HG02840 (cell line): ENCODE data around the gene AP1B1.

ENCODE experiments used
- ATAC-seq: cut with Tn5 transposase; IDR thresholded peaks from one replicate; pipeline ENCODE4 v1.9.1; 2021; ENCODE audit warnings: mild to moderate bottlenecking, moderate library complexity, moderate number of reproducible peaks; ENCODE audit not compliant: unreplicated experiment, low FRiP score

Gene AP1B1

DNA sequence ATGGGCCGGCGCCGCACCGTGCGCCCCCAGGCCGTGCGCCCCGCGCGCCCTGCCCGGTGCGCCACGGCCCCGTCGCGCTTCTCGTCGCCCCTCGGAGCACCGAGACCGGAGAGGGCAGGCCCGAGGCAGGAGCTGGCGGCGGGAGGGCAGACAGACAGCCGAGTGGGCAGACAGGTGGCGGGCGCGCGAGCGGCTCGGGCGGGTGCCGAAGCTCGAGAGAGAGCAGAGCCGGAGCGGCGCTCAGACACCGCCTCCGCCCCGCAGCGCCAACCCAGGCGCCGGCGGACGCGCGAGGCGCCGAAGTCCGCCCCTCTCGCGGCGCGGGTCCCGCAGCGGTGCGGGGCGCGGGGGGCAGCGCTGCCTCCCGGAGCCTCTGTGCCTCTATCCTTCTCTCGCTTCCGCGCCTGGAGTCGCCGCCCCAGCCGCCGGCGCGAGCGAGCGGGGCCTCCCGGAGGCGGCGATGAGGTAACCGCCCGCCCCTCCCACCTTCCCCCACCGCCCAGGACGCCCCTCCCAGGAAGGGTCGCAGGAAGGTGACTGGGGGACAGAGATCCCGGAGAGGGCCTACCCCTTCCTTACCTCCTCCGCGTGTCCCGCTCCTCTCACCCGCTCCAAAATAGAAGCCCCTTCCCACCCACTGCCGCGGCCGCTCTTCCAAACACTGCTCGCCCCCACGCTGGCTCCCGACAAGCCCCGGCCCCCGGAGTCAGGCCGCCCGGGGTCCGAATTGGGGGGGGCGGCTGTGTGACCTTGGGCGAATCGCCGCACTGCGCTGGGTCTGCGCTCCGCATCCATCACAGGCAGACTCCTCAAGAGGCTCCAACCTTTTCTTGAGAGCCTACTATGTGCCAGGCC lies 72.9 kb downstream of the AP1B1 start, which contains the start of gene RASL10A:
RASL10A (minus strand) TSS at position 412 of the 855 bp plus-strand sequence. CDS start 451 bp downstream, outside the sequence.
- ATAC-seq = no peak

DNA sequence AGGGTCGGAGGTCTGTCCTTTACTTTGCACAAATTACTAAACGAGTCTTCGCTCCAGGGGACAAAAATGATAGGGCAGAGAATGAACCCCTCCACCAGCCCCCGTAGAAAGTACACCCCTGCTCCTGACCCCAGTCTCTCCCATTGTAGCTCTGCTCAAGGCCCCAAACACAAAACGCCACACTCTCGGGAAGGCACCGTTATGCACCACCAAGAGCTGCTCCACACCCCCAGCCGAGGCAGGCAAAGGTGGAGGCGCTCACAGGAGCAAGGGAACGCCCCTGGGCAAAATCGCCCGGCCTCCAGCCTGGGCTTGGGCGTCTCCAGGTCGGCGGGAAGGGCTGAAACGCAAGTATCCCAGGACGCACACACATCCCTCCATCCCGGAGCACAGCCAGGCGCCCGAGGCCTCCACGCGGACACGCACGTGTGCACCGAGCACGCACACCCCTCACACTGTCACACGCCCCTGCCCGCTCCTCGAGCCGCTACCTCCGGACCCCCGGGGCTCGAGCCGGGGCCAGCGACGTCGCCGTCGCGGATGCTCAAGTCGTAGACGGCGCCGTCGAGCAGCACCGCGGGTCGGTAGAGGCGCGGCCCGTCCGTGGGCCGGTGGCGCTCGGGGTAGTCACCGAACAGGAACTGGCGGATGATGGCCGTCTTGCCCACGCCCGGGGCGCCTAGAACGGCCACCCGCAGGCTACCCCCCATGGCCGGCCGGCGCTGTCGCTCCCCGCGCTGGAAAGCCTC lies 73.7 kb downstream of the AP1B1 start:
- no peak for ATAC-seq

GRCh38 chr22:29313576-29314466 lies 74.5 kb downstream of the AP1B1 start:
- ATAC-seq = no peak

DNA sequence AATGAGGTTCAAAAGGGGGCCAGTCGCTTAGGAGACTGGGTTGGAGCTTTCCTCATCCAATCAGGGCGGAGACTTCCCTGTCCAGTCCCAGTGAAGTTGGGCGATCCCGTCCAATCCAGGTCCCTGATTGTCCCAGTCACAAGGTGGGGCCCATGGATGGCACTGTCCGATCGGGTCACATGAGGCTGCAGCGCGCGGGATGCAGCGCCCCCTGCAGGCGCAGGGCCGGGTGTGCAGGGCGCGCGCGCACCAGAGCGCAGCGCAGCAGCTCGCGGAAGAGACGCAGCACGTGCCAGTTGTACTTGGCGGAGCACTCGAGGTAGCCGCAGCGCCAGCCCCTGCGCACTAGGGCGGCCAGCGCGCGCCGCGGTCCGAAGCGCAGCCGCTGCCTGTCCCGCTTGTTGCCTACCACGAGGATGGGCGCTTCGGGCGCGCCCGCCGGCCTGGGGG lies 75.2 kb downstream of the AP1B1 start:
- ATAC-seq = no peak

DNA sequence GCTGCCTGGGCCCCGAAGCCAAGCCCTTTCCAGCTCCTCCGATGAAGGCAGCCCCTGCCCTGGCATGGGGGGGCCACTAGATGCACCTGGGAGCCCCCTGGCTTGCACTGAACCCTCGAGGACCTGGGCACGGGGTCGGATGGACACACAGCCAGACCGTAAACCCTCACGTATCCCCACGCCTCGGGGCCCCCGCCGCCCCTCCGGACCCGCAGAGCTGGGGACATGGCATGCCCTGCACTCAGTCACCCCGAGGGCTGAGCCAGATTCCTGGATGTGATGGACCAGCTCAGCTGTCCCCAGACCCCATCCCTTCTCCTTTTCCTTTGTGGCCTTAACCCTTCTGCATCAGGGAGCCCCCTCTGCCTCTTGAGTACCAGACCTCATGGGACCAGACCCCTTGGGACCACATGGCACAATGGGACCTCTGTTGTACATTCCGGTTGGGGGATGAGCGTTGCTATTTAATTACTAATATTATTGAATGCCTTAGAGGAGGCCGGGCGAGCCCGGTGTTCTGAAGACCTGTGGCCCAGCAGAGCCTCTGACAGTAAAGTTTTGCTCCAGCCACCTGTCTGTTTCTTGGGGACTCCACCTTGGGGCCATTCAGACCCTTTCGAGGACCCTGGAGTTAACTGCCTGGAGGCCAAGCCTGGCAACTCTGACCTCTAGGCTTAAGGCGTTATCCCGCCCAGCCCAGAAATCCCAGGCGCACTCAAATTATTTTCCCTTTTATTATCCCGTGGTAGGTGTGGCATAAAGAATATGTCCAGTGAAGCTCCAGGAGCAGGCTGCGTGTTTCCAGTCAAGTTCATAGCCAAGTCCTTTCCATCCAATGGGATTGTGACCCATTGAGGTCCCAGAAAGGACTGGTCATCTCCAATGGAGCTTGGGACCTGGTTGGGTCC lies 75.9 kb downstream of the AP1B1 start:
- ATAC-seq = no peak

DNA sequence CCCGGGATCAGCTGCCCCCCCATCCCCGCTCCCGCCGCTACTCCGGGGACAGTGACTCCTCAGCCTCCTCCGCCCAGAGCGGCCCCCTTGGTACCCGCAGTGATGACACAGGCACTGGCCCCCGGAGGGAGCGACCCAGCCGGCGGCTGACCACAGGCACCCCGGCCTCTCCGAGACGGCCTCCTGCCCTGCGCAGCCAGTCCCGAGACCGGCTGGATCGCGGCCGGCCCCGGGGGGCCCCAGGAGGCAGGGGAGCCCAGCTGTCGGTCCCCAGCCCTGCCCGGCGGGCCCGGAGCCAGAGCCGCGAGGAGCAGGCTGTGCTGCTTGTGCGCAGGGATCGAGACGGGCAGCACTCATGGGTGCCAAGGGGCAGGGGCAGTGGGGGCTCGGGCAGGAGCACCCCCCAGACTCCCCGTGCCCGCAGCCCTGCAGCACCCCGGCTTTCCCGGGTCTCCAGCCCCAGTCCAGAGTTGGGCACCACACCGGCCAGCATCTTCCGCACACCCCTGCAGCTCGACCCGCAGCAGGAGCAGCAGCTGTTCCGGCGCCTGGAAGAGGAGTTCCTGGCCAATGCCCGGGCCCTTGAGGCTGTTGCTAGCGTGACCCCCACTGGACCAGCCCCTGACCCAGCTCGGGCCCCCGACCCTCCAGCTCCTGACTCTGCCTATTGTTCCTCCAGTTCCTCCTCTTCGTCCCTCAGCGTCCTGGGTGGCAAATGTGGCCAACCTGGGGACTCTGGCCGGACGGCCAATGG lies 76.7 kb downstream of the AP1B1 start:
- ATAC-seq = no peak

DNA sequence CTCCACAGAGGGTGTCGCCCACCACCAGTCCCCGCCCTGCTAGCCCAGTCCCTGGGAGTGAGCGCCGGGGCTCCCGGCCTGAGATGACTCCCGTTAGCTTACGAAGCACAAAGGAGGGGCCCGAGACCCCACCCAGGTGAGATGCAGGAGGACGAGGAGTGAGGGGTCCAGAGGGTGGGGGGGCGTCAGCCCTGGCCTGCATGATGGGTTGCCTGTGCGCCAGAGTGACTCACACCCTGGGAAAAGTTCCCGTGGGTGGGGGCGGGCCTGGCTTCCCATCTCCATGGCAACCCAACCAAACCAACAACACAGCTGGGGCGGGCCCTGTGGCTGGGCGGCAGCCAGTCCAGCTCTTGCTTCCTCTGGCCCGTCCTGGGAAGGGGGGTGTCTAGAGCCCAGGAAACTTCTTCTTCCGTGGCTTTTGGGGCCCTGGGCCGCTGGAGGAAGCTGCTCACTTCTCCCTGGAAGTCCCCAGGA lies 77.5 kb downstream of the AP1B1 start:
- no peak for ATAC-seq

DNA sequence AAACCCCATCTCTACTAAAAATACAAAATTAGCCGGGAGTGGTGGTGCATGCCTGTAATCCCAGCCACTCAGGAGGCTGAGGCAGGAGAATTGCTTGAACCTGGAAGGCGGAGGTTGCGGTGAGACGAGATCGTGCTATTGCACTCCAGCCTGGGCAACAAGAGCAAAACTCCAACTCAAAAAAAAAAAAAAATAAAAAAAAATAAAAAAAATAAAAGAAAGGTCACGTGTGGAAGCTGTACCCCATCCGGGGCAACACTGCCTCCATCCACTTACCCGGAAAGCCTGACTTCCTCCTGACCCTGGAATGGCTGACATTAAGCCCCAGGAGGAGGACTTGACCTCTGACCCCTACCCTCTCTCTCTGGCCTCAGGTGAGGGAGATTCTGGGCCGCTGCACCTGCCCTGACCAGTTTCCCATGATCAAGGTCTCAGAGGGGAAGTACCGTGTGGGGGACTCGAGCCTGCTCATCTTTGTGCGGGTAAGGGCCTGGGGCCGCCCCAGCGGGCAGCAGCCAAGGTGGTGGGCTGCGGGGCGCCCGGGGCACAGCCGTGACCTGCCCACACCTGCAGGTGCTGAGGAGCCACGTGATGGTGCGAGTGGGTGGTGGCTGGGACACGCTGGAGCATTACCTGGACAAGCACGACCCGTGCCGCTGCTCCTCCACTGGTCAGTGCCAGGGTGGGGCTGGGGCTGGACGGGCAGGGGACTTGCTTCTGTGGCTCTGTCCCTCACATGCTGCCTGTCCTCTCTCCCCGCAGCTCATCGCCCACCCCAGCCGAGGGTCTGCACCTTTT lies 78.1 kb downstream of the AP1B1 start:
- ATAC-seq = no peak

GRCh38 chr22:29309332-29310064 lies 78.9 kb downstream of the AP1B1 start:
- ATAC-seq = no peak

DNA sequence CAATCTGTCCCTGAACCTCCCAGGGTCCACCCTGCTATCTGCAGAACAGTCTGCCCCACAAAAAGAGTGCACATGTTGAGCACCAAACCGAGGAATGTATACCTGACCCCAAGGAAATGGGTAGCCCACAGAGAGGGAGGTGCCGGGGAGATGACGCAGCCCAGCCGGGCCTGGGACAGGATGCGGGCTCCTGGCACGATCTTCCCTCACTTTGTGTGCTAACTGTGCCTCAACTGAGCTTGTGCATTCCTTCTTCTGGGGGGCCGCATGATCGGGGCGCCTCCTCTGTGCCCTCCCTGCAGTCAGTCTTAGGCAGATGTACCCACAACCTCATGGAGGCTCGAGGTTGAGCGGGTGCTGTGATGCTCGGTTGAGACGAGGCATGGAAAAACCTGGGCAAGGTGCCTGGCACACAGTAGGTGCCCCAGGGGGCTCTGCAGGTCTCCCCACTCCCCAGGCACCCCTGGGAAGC lies 79.5 kb downstream of the AP1B1 start:
- ATAC-seq = no peak

DNA sequence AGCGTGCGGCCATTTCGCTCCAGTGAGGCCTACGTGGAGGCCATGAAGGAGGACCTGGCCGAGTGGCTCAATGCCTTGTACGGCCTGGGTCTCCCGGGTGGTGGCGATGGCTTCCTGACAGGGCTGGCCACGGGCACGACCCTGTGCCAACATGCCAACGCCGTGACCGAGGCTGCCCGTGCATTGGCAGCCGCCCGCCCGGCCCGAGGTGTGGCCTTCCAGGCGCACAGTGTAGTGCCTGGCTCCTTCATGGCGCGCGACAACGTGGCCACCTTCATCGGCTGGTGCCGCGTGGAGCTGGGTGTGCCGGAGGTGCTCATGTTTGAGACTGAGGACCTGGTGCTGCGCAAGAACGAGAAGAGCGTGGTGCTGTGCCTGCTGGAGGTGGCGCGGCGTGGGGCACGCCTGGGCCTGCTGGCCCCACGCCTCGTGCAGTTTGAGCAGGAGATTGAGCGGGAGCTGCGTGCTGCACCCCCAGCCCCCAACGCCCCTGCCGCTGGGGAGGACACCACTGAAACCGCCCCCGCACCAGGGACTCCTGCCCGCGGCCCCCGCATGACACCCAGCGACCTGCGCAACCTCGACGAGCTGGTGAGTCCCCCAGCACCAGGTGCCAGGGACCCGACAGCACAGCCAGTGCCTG lies 80.1 kb downstream of the AP1B1 start:
- ATAC-seq = no peak

GRCh38 chr22:29307596-29308147 lies 80.7 kb downstream of the AP1B1 start:
- no peak for ATAC-seq

DNA sequence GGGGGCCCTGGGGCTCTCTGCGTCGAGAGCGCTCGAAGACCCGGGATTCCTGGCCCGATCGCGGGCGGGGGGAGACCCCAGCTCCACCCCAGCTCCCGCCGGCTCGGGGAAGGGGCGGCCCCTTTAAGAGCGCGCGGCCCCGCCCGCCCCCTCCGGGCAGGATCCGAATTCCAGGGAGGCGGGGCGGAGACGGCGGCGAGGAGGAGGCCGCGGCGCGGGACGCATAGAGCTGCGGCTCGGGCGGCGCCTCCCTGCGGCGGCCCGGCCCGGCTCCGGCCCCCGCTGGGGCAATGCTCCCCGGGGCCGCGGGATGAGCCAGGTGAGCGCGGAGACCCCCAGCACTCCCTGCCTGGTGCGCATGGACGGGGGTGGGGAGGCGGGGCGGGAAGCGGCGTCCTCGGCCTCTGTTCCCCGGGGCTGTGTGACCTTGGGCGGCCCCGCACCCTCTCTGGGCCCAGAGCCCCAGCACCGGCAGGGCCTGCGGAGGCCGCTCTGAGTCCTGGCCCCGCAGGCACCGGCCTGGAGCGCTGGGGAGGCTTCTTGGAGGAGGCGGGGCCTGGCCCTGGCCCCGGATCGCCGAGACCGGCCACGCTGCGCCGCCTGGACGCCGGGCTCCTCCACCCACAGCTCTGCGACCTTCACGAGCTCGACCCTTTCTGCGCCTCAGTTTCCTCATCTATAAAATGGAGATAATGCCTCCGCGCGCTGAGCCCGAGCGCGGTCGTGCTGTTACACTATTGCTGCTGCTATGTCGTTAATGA lies 81.4 kb downstream of the AP1B1 start:
- ATAC-seq = no peak

- no peak for ATAC-seq
These were observed 82.1 kb downstream of the AP1B1 start, which contains the start of gene GAS2L1 for GRCh38 chr22:29306175-29306834. Gene GAS2L1, plus strand, starts transcription at chr22:29306650. Its CDS starts 1,456 bp downstream, at chr22:29308106.

- ATAC-seq = no peak
These were observed 82.6 kb downstream of the AP1B1 start for GRCh38 chr22:29305836-29306174.
